Activated CD8-positive, alpha-beta T cell treated with anti-CD3 and anti-CD28 coated beads, Interleukin-2, amount 10 ng/mL, durations not matched to agents 7 days and 5 days (primary cell): ENCODE results near the gene PGAP3. TPM values are rescaled to one million over a fixed set of nuclear protein-coding genes. Genes with fewer than 3 reads are reported as not detected.
"Not testable (repeated sequence)": the region's sequence is repeated elsewhere in the genome, so short reads cannot be mapped to it uniquely, and the experiment has no call there.

Experiments used
- ATAC-seq: fragments of 150-1000 bp; cut with Tn5 transposase; one replicate; pipeline ENCODE4 v1.10.0; 2021; ENCODE audit warnings: moderate library complexity
- CTCF ChIA-PET: fragments of 350-600 bp; sonication (Branson Sonifier 250); formaldehyde crosslinking; loops from one replicate; lab custom pipeline; 2021; ENCODE audit warnings: antibody characterized with exemption; lab: Charles Lee
- POLR2A ChIA-PET: fragments of 350-600 bp; sonication (Branson Sonifier 250); formaldehyde crosslinking; loops from one replicate; lab custom pipeline; 2021; ENCODE audit warnings: antibody characterized with exemption; lab: Charles Lee
- DNase-seq: peaks from one replicate; pipeline ENCODE4 v3.0.0-alpha.2; 2020
- H3K27ac Mint-ChIP-seq: one replicate; pipeline ENCODE4 v1.8.0; 2021; ENCODE audit warnings: mild to moderate bottlenecking, mixed read lengths
- H3K27me3 Mint-ChIP-seq: one replicate; pipeline ENCODE4 v1.8.0; 2021; ENCODE audit warnings: low read depth, mixed read lengths
- H3K36me3 Mint-ChIP-seq: one replicate; pipeline ENCODE4 v1.8.0; 2021; ENCODE audit warnings: low read depth, mixed read lengths
- H3K4me1 Mint-ChIP-seq: one replicate; pipeline ENCODE4 v1.8.0; 2021; ENCODE audit warnings: low read depth, mixed read lengths
- H3K4me3 Mint-ChIP-seq: one replicate; pipeline ENCODE4 v1.8.0; 2021; ENCODE audit warnings: mild to moderate bottlenecking, mixed read lengths
- H3K9me3 Mint-ChIP-seq: one replicate; pipeline ENCODE4 v1.8.0; 2022; ENCODE audit warnings: mixed read lengths; ENCODE audit not compliant: insufficient read depth
- total RNA-seq, 2 experiments: library from RNA; stranded (reverse); gene quantifications; one replicate each; pipeline ENCODE4 v1.2.3, GENCODE V29; 2021

Gene PGAP3
- total RNA-seq, 2 experiments from 2014 or later: 12.3 to 14.7 TPM

GRCh38 chr17:39725923-39726322, 38.1 kb upstream of the PGAP3 start:
- H3K9me3 Mint-ChIP-seq, ATAC-seq, H3K4me3 Mint-ChIP-seq, H3K27ac Mint-ChIP-seq, H3K27me3 Mint-ChIP-seq, DNase-seq: not testable (repeated sequence)
- POLR2A ChIA-PET: interaction anchor here (0.7 to 1.2 kb wide), 2 partner anchors 29 to 200 kb away, joined by 3 read pairs; no protein-coding TSS in a partner anchor
- CTCF ChIA-PET: interaction anchor here (1.5 kb wide), 1 partner anchor 104 kb away, joined by 3 read pairs; no protein-coding TSS in a partner anchor
- Mint-ChIP-seq H3K4me1 (peaks cover 14% of the 10 kb centered on the region), H3K36me3 (peaks cover 16% of the 10 kb centered on the region)

- H3K27ac Mint-ChIP-seq: no peak overlapping the region
- H3K9me3 Mint-ChIP-seq: no peaks in the 10 kb centered on the region
- H3K27me3 Mint-ChIP-seq: no peaks in the 10 kb centered on the region
- CTCF ChIA-PET: interaction anchor here (1.5 kb wide), 1 partner anchor 103 kb away, joined by 3 read pairs; no protein-coding TSS in a partner anchor
- H3K4me1 Mint-ChIP-seq: peaks cover 10% of the 10 kb centered on the region
- H3K4me3 Mint-ChIP-seq: no peak overlapping the region
- POLR2A ChIA-PET: interaction anchor here (0.6 to 1.2 kb wide), 2 partner anchors 21 to 30 kb away, joined by 3 read pairs; no protein-coding TSS in a partner anchor
- ATAC-seq: no peak
- H3K36me3 Mint-ChIP-seq: peaks cover 14% of the 10 kb centered on the region
- DNase-seq: no peak
These were observed 36.9 kb upstream of the PGAP3 start for GRCh38 chr17:39724731-39725130.

GRCh38 chr17:39722965-39723848, 35.4 kb upstream of the PGAP3 start:
- peak; percentile 50 for ATAC-seq
- ChIA-PET CTCF (interaction anchor here (0.6 kb wide), 1 partner anchor 98 kb away, joined by 3 read pairs; no protein-coding TSS in a partner anchor), POLR2A (interaction anchor here (1.0 kb wide), 1 partner anchor 7 kb away, joined by 4 read pairs; the partner anchor contains the start of gene MIEN1)
- Mint-ChIP-seq H3K27ac (no peak overlapping the region), H3K27me3 (no peaks in the 10 kb centered on the region), H3K4me1 (no peaks in the 10 kb centered on the region), H3K36me3 (peaks cover 3% of the 10 kb centered on the region), H3K9me3 (no peaks in the 10 kb centered on the region), H3K4me3 (no peak overlapping the region)
- no peak for DNase-seq

- no peaks in the 10 kb centered on the region for H3K4me1 Mint-ChIP-seq
- POLR2A ChIA-PET: interaction anchor here (0.6 to 1.0 kb wide), 2 partner anchors 9 to 258 kb away, joined by 3 to 4 read pairs; partner anchors contain the start of gene MIEN1
- no peak overlapping the region for H3K27ac Mint-ChIP-seq
- H3K9me3 Mint-ChIP-seq: no peaks in the 10 kb centered on the region
- no peak overlapping the region for H3K4me3 Mint-ChIP-seq
- H3K36me3 Mint-ChIP-seq: no peaks in the 10 kb centered on the region
- no peaks in the 10 kb centered on the region for H3K27me3 Mint-ChIP-seq
- no peak for ATAC-seq
- no peak for DNase-seq
- CTCF ChIA-PET: interaction anchor here (0.6 to 1.6 kb wide), 2 partner anchors 97 to 100 kb away, joined by 3 read pairs; no protein-coding TSS in a partner anchor
These were observed 34.2 kb upstream of the PGAP3 start for GRCh38 chr17:39722104-39722503.

- H3K36me3 Mint-ChIP-seq: no peaks in the 10 kb centered on the region
- ChIA-PET CTCF (interaction anchor here (1.2 to 2.1 kb wide), 4 partner anchors 9 to 98 kb away, joined by 3 to 11 read pairs (median 4); partner anchors contain the start of genes ERBB2 and MIEN1), POLR2A (interaction anchor here (0.6 to 1.0 kb wide), 2 partner anchors 10 to 65 kb away, joined by 3 to 5 read pairs; partner anchors contain the start of gene MIEN1)
- no peak overlapping the region for H3K27ac Mint-ChIP-seq
- no peaks in the 10 kb centered on the region for H3K9me3 Mint-ChIP-seq
- no peaks in the 10 kb centered on the region for H3K4me1 Mint-ChIP-seq
- H3K27me3 Mint-ChIP-seq: no peaks in the 10 kb centered on the region
- H3K4me3 Mint-ChIP-seq: no peak overlapping the region
- ATAC-seq (no peak), DNase-seq (no peak)
These were observed 31.9 kb upstream of the PGAP3 start for GRCh38 chr17:39719563-39720355.

GRCh38 chr17:39717660-39718059, 29.8 kb upstream of the PGAP3 start:
- no peak for DNase-seq
- ChIA-PET CTCF (no interaction called here), POLR2A (no interaction called here)
- no peak for ATAC-seq
- Mint-ChIP-seq H3K27ac (no peak overlapping the region), H3K4me3 (no peak overlapping the region), H3K36me3 (no peaks in the 10 kb centered on the region), H3K9me3 (no peaks in the 10 kb centered on the region), H3K4me1 (no peaks in the 10 kb centered on the region), H3K27me3 (no peaks in the 10 kb centered on the region)

- ChIA-PET CTCF (interaction anchor here (0.9 to 1.2 kb wide), 2 partner anchors 14 to 94 kb away, joined by 3 to 4 read pairs; partner anchors contain the start of gene MIEN1), POLR2A (no interaction called here)
- Mint-ChIP-seq H3K27me3 (no peaks in the 10 kb centered on the region), H3K9me3 (no peaks in the 10 kb centered on the region), H3K4me1 (no peaks in the 10 kb centered on the region), H3K27ac (no peak overlapping the region), H3K4me3 (no peak overlapping the region), H3K36me3 (no peaks in the 10 kb centered on the region)
- no peak for DNase-seq
- ATAC-seq: no peak
These were observed 29.2 kb upstream of the PGAP3 start for GRCh38 chr17:39716879-39717536.

GRCh38 chr17:39716073-39716818, 28.4 kb upstream of the PGAP3 start:
- Mint-ChIP-seq H3K27ac (no peak overlapping the region), H3K9me3 (no peaks in the 10 kb centered on the region), H3K4me1 (no peaks in the 10 kb centered on the region), H3K4me3 (no peak overlapping the region), H3K27me3 (no peaks in the 10 kb centered on the region), H3K36me3 (no peaks in the 10 kb centered on the region)
- ChIA-PET POLR2A (interaction anchor here (1.3 kb wide), 1 partner anchor 13 kb away, joined by 3 read pairs; the partner anchor contains the start of gene MIEN1), CTCF (interaction anchor here (0.9 to 1.2 kb wide), 2 partner anchors 14 to 93 kb away, joined by 3 to 4 read pairs; partner anchors contain the start of gene MIEN1)
- no peak for ATAC-seq
- no peak for DNase-seq

GRCh38 chr17:39715375-39716072, 27.7 kb upstream of the PGAP3 start:
- Mint-ChIP-seq H3K4me1 (no peaks in the 10 kb centered on the region), H3K9me3 (no peaks in the 10 kb centered on the region), H3K4me3 (no peak overlapping the region), H3K27me3 (no peaks in the 10 kb centered on the region), H3K27ac (no peak overlapping the region), H3K36me3 (no peaks in the 10 kb centered on the region)
- ChIA-PET POLR2A (interaction anchor here (1.3 kb wide), 1 partner anchor 14 kb away, joined by 3 read pairs; the partner anchor contains the start of gene MIEN1), CTCF (interaction anchor here (1.0 to 1.2 kb wide), 2 partner anchors 92 to 94 kb away, joined by 3 to 4 read pairs; no protein-coding TSS in a partner anchor)
- ATAC-seq (no peak), DNase-seq (no peak)

- no peaks in the 10 kb centered on the region for H3K27me3 Mint-ChIP-seq
- H3K27ac Mint-ChIP-seq: no peak overlapping the region
- ATAC-seq (no peak), DNase-seq (no peak)
- H3K9me3 Mint-ChIP-seq: no peaks in the 10 kb centered on the region
- no peak overlapping the region for H3K4me3 Mint-ChIP-seq
- CTCF ChIA-PET: interaction anchor here (1.0 to 1.6 kb wide), 2 partner anchors 17 to 93 kb away, joined by 3 to 5 read pairs; no protein-coding TSS in a partner anchor
- no peaks in the 10 kb centered on the region for H3K36me3 Mint-ChIP-seq
- no peaks in the 10 kb centered on the region for H3K4me1 Mint-ChIP-seq
- POLR2A ChIA-PET: no interaction called here
These were observed 26.4 kb upstream of the PGAP3 start for GRCh38 chr17:39714234-39714633.
